Activated CD8-positive, alpha-beta memory T cell treated with anti-CD3 and anti-CD28 coated beads for 24 hours (primary cell): Measurements from ENCODE around the gene AOPEP.
A peak's percentile ranks its signal among the peaks of the same experiment; 100 is the strongest.

Experiments used
- DNase-seq: peaks from one replicate; pipeline ENCODE4 v3.0.0-alpha.2; 2020

The AOPEP gene

DNA sequence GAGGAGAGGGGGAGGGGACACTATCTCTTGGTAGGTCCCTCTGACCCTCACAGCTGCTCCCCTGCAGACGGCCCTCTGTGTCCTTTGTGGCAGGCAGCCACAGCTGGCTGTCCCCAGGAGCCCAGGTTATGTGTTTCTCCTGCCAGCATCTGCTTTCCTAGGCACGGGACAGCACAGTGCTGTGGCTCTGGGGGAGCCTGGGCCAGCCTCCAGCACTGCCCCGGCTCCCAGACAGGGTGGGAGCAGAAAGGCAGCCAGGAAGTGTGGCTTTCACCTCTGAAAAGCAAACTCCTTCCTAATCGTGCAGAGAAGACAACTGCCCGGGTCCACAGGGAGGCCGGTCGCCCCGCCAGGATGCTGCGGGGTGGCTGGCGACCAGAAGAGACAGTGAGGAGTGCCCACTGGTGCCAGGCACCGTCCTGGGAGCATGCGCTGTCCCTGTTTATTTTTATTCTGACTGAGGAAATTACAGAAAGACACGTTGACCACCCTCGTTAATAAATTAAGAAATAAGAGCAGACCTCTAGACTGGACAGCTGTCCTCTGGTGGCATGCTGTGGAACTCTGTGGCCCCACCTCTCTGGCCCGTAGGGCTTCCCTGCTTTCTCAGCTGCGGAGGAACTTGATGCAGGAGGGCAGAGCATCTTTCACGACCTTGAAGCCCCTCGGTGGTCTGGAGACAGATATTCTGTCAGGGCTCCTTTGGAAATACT is 350.7 kb downstream of the AOPEP start:
- peak; percentile 28 for DNase-seq

DNA sequence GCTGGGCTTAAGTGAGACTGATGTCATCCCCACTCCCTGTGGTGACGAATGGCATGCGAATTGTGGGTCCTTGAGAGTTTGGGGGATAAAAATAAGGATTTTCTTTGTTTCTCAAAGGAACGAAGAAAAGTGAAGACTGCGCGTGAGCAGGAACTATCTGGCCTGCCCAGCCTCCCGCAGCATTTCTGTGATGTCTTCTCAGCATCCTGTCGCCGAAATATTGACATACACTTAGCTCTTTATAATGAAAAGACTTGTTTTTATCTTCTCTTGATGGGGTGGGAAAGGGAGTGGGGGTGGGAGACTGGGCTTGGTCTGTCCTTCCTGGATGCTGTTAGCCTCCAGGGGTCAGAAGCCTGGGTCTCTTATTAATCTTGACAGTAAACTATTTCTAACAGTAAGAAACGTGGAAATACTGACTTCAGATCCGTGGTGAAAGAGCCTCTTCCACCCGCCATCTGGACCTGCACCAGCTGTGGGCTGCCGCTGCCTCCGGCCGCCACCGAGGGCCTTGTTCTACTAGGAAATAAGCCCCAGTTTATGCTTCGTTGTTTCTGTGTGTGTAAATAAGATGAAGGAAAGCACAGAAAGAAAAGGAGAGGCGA is 351.4 kb downstream of the AOPEP start:
- DNase-seq = no peak

DNA sequence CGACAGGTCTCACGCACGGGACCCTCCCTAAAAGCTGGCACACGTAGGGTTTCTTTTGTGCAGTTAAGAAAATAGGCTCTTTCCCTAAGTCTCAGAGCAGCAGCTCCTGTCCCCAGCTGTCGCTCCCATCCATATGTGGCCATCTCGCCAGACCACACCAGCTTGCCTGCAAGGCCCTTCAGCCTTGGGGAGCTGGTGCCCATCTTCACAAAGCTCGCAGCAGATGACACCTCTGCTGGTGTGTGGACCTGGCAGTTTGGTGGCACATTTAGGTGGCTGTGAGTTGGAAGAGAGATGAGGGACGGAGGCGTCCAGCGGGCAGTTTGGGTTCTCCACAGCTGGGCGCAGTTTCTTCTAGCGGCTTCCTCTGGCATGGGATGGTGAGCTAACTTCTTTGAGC is 352.0 kb downstream of the AOPEP start:
- DNase-seq = no peak

GRCh38 chr9:95078939-95079338 is 352.4 kb downstream of the AOPEP start:
- DNase-seq = no peak

GRCh38 chr9:95079461-95079860 is 353.0 kb downstream of the AOPEP start:
- DNase-seq = no peak

- no peak for DNase-seq
These were observed 354.6 kb downstream of the AOPEP start for GRCh38 chr9:95080961-95081647.

GRCh38 chr9:95081998-95082397 is 355.5 kb downstream of the AOPEP start:
- no peak for DNase-seq

GRCh38 chr9:95082401-95083084 is 356.0 kb downstream of the AOPEP start:
- DNase-seq = no peak

GRCh38 chr9:95083086-95083768 is 356.7 kb downstream of the AOPEP start:
- DNase-seq = no peak

DNA sequence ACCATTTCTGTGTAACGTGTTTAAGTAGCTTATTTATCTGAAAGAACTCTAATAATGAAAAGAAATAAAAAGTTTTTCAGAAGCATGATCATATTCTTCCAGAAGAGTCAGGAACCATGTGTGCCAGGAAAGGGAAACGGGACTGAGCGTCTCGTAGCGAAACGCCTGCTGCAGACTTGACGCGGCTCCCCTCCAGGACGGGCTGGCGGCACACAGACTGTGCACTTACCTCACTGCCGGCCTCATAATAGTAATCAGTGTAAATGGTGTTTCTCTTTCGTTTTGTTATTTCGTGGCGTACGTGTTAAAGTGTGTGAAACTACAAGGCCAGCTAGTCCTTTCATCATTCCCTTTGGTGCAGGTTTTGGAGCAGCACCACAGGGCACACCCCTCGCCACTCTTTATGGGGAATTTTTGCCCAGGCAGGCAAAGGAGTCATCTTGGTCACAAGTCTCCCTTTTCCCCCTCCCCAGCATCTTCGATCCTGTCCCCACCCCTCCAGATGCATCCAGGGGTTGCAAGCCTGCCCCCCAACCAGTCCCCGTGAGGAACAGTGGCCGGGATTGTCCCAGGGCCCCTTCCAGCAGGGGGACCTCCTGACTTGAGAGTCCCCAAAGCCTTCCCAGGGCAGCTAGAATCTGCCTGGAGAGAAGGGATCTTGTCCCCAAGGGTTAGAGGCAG is 357.9 kb downstream of the AOPEP start:
- no peak for DNase-seq

DNA sequence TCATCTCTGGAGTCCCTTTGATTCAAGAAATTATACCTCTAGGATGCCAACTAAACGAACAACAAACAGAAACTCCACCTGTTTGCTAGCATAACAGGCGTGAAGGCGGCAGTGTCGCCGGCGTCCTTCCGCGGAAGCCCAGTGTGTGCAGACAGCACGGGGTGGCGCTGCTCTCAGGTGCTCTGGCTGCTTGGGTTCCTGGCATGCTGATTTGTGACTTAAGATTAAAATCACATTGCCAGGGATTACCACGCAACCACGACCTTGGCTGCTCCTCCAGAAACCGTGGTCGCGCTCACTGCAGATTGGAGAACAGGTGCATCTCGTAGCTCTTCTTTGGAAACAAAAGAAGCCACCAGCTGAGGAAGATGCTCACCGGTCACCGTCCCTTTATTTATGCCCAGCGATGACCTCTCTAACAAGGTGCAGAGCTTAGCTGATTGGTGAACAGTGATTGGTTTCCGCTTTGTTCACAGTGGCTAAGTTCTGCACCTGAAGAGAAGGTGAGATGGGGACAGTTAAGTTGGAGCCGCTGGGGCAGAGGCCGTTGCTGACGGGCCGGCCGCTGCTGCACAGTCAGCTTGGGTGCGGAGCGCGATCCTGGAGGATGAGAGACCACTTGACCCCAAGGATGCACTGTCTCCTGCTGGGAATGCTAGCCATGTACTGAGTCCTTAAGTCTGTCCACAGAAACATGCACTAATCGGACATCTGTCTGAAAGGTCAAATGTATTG is 358.7 kb downstream of the AOPEP start:
- no peak for DNase-seq

GRCh38 chr9:95085861-95086563 is 359.5 kb downstream of the AOPEP start:
- DNase-seq = no peak

DNA sequence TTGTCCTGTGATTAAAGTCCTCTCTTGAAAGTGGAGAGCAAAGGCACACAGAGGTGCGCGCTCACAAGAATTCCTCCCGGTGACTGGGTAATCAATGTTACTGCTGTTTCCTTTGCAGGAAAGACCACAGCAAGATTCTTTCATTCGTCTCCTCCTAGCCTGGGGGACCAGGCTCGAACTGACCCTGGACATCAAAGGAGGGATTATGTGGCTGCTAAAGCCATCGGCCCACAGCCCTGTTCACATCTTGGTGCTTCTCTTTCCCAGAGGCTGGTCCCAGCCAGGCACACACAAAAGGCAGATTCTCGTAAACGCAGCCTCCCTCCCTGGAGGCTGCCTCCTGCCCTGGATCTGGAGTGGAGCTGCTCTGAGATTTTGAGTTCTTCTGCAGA is 360.1 kb downstream of the AOPEP start:
- no peak for DNase-seq

GRCh38 chr9:95087659-95088242 is 361.3 kb downstream of the AOPEP start:
- no peak for DNase-seq

DNA sequence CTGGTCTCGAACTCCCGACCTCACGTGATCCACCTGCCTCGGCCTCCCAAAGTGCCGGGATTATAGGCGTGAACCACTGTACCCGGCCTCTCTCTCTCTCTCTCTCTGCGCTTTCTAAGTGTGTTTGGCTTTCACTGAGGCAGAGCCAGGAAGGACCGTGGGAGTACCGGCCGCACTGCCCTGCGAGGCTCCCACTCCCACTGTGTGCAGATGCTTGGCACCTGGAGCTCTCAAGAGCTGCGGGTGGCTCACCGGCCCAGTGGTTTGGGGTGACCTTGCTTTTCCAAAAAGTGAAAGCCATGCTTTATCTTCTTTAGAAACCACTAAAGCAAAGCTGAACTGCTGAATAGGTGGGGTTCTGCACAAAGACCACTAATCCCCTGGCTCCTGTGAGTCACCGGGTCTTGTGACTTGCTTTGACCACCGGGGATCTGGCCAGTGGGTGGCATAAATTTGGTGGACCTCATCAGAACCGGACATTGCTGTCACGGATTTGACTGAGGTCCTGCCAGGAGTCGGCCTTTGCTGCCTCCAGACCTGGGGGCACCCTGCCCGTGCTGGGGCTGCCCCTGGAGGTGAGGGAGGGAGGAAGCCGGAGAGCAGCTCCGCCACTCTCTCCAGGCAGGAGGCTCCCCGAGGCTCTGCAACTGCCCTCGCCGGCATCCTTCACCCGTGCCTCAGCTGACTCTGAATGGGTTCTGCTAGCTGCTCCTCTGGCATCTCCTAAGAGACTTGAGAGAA is 362.1 kb downstream of the AOPEP start:
- DNase-seq = no peak

GRCh38 chr9:95089257-95090022 is 362.9 kb downstream of the AOPEP start:
- no peak for DNase-seq

DNA sequence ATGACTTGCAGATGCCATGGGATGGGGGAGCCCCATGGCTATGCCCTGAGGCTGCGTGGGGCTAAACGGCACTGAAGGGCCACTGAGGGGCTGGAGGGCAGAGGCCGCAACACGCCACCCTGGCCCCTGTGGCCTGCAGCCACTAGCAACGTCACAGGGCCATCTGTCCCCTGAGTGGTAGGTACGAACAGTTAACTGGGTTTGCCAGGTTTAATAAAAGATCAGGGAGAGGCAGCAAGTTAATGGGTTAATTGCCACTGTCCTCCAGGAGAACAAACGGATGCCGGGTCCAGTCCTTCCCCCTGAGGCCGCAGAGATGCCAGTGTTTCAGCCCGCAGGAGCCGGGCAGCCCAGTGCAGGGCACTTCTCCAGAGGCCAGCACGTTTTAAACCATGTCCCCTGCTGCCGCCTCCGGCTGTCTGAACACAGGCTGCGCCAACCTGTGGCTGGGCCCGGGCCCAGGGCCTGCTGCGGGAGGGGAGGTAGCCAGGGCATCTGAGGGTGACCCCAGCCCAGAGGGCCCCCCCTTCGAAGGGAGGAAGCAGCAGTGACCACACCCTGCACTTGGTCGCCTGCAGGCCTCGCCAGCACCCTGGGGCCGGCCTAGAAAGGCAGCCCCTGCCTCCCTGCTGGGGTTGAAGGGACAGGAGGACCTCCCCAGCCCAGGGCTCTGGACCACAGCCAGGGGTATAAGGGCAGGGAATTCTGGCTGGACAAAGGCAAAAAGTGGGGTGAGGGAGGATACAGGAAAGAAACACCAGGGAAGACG is 363.7 kb downstream of the AOPEP start:
- no peak for DNase-seq

- no peak for DNase-seq
These were observed 364.5 kb downstream of the AOPEP start for GRCh38 chr9:95090871-95091577.
